Endothelial cell of hepatic sinusoid (primary cell): ENCODE data around the gene ADPGK.
"Not testable (repeated sequence)": the region's sequence is repeated elsewhere in the genome, so short reads cannot be mapped to it uniquely, and the experiment has no call there.

Experiments used
- in situ Hi-C: cut with HindIII; loops from 2 replicates; pipeline ENCODE4 v1.10.0; 2017; ENCODE audit warnings: low sequenced_read_pairs

ADPGK gene

GRCh38 chr15:72758182-72758581 is 25.4 kb downstream of the ADPGK start:
- in situ Hi-C loops: loop anchor here (5.0 kb wide), 1 partner anchor 51 kb away; no protein-coding TSS in a partner anchor

DNA sequence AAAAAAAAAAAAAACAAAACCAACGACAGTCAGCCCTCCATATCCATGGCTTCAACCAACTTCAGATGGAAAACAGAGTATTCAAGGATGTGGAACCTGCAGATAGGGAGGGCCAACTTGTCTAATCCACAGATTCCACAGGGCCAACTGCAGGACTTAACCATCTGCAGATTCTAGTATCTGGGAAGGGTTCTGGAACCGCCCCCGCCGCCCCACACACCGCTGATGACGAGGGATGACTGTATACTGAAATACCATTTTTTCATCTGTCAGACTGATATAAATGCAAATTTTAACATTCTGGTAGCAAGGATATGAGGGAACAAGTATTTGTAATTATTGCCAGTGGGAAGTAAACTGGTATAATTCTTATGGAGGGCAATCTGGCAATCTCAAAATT is 29.5 kb downstream of the ADPGK start:
- in situ Hi-C loops: no loop called here

GRCh38 chr15:72751751-72752455 is 31.7 kb downstream of the ADPGK start:
- in situ Hi-C loops: no loop called here

DNA sequence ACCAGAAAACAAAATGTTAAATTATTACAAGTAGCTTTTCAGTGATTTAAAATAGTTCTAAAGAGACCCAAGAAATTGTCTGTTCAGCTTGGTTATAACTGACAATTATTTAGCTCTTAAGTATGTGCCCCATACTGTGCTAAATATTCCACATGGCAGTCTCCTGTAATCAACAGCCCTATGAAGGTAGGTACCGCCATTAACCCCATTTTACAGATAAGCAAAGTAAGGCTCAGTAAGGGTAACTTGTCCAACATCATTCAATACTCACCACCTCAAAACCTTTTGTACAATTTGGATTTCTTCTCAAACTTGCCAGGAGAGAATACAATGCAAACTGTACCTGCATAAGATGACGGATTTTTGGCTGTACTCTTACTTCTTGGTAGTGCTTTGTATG is 33.9 kb downstream of the ADPGK start:
- in situ Hi-C loops: no loop called here

DNA sequence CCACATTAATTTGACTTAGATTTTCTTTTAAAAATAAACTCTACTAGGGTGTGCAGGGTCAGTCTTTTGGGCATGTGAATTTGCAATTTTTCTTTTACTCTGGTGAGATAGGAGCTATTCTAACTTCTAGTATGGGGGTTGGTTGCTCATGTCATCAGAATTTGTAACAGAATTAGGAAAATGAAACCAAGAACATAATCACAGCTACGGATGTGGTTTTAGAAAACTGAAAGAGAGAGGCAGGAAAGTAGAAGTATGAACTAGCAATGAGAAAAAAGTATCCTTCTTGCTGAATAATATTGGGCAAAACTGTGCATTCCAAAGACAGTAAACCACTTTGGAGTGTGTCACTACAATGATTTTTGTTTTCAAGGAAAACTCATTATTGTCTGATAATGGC is 43.3 kb downstream of the ADPGK start:
- in situ Hi-C loops: no loop called here

DNA sequence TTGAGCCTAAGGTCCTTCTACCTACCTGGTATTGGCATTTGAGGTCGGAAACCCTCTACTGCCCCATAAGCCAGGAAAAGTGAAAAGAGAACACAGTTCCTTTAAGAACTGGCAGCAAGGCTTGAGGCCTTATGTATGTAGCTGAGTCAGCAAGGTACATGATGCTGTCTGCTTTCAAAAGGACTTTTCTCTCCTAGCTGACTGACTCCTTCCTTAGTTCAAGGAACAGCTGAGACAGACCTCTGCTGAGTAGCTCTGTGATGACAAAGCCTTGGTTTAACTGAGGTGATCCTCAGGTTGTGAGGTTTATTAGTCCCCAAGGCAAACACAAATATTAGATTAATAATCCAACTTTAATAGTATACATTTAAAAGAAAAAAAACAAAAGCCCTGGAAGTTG is 45.8 kb downstream of the ADPGK start:
- in situ Hi-C loops: no loop called here

- in situ Hi-C loops: no loop called here
Measured at GRCh38 chr15:72737061-72737460, 46.5 kb downstream of the ADPGK start.

GRCh38 chr15:72735111-72735510 is 48.4 kb downstream of the ADPGK start:
- in situ Hi-C loops: no loop called here

GRCh38 chr15:72733941-72734738 is 49.4 kb downstream of the ADPGK start:
- in situ Hi-C loops: no loop called here

- in situ Hi-C loops: no loop called here
Measured at GRCh38 chr15:72732516-72732915, 51.0 kb downstream of the ADPGK start.

DNA sequence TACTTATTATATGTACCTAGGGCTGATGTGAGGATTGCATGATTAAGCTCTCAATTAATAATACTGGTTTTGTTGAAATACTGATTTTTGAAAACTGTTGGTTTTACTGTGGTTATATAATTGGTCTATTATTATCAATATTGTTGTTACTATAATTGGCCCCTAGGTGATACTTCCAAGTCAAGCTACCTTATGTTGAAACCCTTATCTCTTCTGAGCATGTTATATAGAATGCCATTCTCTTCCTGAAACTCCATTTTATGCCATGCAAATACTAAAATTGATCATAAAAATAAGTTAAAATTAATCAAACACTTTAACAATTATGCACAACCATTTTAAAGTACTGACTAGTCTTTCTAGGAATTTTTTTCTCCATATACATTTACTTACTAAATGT is 51.5 kb downstream of the ADPGK start:
- in situ Hi-C loops: no loop called here

DNA sequence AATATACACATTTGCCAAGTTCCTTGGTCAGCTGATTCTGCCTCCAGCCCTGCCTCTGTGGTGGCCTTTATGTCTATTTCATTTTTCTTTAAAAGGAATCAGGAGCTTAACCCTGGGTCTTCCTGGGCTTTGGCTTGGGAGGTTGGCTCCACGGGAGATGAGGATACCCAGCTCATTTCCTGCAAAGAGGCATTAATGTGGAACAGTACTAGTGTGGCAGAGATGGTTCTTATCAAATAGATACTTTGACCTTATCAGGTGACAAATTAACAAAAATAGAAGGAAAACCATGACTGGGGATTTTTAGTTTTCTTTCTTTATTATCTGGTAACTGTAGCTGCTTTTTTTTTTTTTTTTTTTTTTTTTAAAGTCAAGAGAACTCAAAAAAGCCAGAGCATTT is 54.7 kb downstream of the ADPGK start:
- in situ Hi-C loops: no loop called here

DNA sequence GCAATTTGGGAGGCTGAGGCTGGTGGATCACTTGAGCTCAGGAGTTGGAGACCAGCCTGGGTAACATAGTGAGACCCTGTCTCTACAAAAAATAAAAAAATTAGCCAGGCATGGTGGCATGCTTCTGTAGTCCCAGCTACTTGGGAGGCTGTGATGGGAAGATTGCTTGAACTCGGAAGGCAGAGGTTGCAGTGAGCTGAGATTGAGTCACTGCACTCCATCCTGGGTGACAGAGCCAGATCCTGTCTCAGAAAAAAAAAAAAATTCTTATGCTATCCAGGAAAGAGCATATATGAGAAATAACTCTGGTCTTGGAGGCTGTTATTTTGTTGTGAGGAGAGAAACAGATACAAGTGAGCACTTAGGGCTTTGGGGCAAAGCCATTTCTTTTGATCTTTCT is 55.3 kb downstream of the ADPGK start:
- in situ Hi-C loops: not testable (repeated sequence)

- in situ Hi-C loops: no loop called here
Measured at GRCh38 chr15:72727154-72727553, 56.4 kb downstream of the ADPGK start.

- in situ Hi-C loops: not testable (repeated sequence)
Measured at GRCh38 chr15:72725851-72726250, 57.7 kb downstream of the ADPGK start.

DNA sequence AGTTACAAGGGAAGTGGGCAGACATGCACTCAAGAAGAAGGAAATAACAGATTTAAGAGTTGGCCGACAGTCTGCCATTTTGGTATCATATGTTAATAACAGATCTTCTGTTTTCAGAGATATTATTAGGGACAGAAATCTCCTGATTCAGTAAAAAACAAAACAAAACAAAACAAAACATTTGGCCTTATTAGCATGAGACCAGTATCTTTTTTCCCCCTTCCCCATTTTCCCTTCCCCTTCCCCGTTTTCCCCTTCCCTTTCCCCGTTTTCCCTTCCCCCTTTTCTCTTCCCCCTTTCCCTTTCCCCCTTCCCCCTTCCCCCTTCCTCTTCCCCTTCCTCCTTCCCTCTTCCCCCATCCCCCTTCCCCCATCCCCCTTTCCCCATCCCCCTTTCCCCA is 58.1 kb downstream of the ADPGK start:
- in situ Hi-C loops: no loop called here

DNA sequence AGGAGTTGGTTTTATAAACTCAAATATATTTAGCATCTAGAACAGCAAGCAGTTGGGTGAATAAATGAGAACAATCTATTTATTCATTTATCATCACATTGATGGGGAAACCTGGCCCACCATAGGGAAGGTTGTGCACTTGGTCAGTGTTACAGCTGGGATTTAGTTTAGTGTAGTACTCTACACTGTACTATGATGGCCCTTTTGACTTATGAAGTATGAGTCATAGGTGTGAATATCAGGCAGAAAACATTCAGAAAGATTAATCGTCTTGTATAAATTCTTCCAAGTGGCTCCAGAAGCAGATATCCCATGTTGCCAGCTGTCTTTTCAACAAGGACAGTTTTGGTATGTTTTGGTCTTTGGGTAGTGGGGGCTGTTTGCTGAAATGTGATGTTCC is 59.5 kb downstream of the ADPGK start:
- in situ Hi-C loops: no loop called here

- in situ Hi-C loops: no loop called here
Measured at GRCh38 chr15:72722071-72722696, 61.4 kb downstream of the ADPGK start.

- in situ Hi-C loops: loop anchor here (5.0 kb wide), 1 partner anchor 49 kb away; no protein-coding TSS in a partner anchor
Measured at GRCh38 chr15:72708551-72709303, 74.8 kb downstream of the ADPGK start.

DNA sequence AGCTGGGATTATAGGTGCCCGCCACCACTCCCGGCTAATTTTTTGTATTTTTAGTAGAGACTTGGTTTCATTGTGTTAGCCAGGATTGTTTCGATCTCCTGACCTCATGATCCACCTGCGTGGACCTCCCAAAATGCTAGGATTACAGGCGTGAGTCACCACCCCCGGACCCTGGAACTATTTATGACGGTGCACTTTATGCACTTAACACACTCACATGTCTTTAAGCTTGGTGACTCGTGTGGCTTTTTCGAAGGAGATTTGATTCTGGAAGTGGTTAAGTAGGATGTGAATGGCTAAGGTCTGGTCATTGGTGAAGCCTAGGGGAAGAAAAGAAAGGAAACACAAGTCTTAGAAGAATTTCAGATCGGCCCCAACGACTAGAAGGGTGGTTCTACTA is 77.3 kb downstream of the ADPGK start:
- in situ Hi-C loops: loop anchor here (5.0 kb wide), 1 partner anchor 51 kb away; no protein-coding TSS in a partner anchor
